ENCODE measurements around the gene ZBED2. TPM values are rescaled to one million over a fixed set of nuclear protein-coding genes. Genes with fewer than 3 reads are reported as not detected.

Gene ZBED2
- total RNA-seq, 1 experiment from 2014 or later, result not detected

DNA sequence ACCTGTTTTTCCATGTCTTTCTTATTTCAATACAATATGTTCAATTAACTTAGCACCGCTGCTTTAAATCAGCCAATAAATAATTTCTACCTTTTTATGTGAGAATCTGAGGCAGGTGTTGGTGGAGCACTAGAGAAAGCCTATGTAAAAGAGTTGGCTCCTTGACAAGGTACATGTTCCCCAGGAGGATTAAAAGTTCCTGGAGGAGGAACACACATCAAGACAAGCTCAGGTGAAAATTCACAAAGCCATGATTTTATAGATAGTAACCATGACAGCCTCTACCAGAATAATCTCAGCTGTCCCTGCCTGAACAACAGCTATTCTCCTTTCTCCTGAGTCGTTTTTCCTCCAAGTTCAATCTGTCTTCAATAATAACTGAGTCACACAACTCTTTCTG, 3.4 kb upstream of the ZBED2 start:
- Histone ChIP-seq H3K4me1 (ENCODE audit: low read length) (peaks cover 12% of the 10 kb centered on the region), H3K79me2 (ENCODE audit: low read length) (no peaks in the 10 kb centered on the region), H3K27me3 (ENCODE audit: low read length) (no peaks in the 10 kb centered on the region), H3K9me2 (replicated peaks; ENCODE audit: insufficient read depth, low read length) (no peaks in the 10 kb centered on the region), H3K4me3 (ENCODE audit: low read length) (no peak overlapping the region), H3K9me3 (ENCODE audit: low read length) (no peaks in the 10 kb centered on the region), H3K36me3 (ENCODE audit: insufficient read depth, low read length) (no peaks in the 10 kb centered on the region), H3K9ac (ENCODE audit: low read length) (no peak overlapping the region), H2AFZ (ENCODE audit: low read length) (no peak overlapping the region), H4K20me1 (ENCODE audit: insufficient read depth, low read depth, low read length) (no peaks in the 10 kb centered on the region), H3K4me2 (ENCODE audit: low read depth, low read length, poor library complexity, severe bottlenecking) (no peak overlapping the region), H3K27ac (ENCODE audit: low read length) (no peak overlapping the region)
- DNase-seq, result no peak

DNA sequence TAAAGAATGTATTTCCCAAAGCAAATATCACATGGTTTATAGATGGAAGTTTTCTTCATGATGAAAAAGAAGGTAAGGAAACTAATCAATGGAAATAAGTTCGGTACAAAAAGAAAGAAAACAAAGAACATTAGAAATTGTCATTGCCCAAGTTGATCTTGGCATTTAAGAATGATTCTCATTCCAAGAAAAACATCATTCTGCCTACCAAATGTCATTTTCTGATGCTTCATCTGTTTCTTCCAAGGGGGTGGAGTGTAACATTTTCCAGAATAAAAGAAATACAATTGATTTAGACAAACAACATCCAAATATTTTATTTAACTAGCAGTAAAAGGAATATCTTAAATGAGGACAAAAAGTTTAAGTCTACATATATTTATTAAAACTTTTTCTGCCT, 3.0 kb upstream of the ZBED2 start:
- H3K9me3 ChIP-seq (ENCODE audit: low read length), result no peaks in the 10 kb centered on the region
- no peaks in the 10 kb centered on the region for H3K79me2 ChIP-seq (ENCODE audit: low read length)
- no peak overlapping the region for H2AFZ ChIP-seq (ENCODE audit: low read length)
- H3K27me3 ChIP-seq (ENCODE audit: low read length), result no peaks in the 10 kb centered on the region
- no peak for DNase-seq
- no peaks in the 10 kb centered on the region for H3K9me2 ChIP-seq (replicated peaks; ENCODE audit: insufficient read depth, low read length)
- H3K9ac ChIP-seq (ENCODE audit: low read length), result no peak overlapping the region
- H3K4me1 ChIP-seq (ENCODE audit: low read length), result peaks cover 9% of the 10 kb centered on the region
- no peaks in the 10 kb centered on the region for H3K36me3 ChIP-seq (ENCODE audit: insufficient read depth, low read length)
- no peak overlapping the region for H3K4me3 ChIP-seq (ENCODE audit: low read length)
- no peak overlapping the region for H3K27ac ChIP-seq (ENCODE audit: low read length)
- no peak overlapping the region for H3K4me2 ChIP-seq (ENCODE audit: low read depth, low read length, poor library complexity, severe bottlenecking)
- no peaks in the 10 kb centered on the region for H4K20me1 ChIP-seq (ENCODE audit: insufficient read depth, low read depth, low read length)

DNA sequence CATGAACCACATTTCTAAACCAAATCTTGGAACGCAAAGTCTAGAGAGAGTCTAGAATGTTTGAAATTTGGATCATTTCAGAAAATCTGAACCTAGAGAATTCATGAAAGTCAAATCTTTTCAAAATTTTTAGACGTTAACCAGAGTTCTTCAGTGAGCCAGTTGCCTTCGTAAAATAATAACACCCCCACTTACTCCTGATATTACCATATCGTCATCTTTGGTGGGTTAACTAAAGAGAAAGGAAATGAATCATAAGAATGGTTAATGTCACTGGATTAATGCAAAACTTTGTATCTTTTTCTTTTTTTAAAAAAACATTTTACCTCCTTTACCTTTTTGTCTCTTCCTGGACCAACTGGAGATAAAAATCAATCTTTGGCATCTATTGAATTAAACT, 1.2 kb upstream of the ZBED2 start:
- H3K36me3 ChIP-seq (ENCODE audit: insufficient read depth, low read length), result no peaks in the 10 kb centered on the region
- no peaks in the 10 kb centered on the region for H3K9me3 ChIP-seq (ENCODE audit: low read length)
- peaks cover 9% of the 10 kb centered on the region for H3K4me1 ChIP-seq (ENCODE audit: low read length)
- no peaks in the 10 kb centered on the region for H3K27me3 ChIP-seq (ENCODE audit: low read length)
- H3K9ac ChIP-seq (ENCODE audit: low read length), result no peak overlapping the region
- H3K27ac ChIP-seq (ENCODE audit: low read length), result no peak overlapping the region
- H3K79me2 ChIP-seq (ENCODE audit: low read length), result no peaks in the 10 kb centered on the region
- H4K20me1 ChIP-seq (ENCODE audit: insufficient read depth, low read depth, low read length), result no peaks in the 10 kb centered on the region
- no peak overlapping the region for H3K4me2 ChIP-seq (ENCODE audit: low read depth, low read length, poor library complexity, severe bottlenecking)
- no peak overlapping the region for H3K4me3 ChIP-seq (ENCODE audit: low read length)
- H2AFZ ChIP-seq (ENCODE audit: low read length), result no peak overlapping the region
- no peaks in the 10 kb centered on the region for H3K9me2 ChIP-seq (replicated peaks; ENCODE audit: insufficient read depth, low read length)
- DNase-seq, result no peak

DNA sequence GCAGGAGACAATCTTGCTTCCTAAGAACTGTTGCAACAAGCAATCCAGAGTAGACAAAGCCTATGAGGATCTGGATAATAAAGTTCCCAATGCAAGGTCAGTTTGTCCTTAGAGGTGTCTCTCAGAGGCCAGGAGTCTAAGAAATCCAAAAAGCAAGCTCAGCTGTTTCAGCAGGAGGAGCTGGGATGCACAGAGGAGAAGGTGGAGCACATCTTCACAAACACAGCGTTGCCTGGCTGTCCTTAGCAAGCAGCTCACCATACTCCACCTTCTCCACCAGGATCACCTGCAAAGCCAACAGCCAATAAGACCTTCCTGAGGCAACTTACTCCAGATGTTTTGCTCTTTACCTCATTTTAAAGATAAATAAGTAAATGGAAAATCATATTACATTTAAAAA, 365 bp downstream of the ZBED2 start:
- DNase-seq, result no peak

GRCh38 chr3:111594205-111594604, 941 bp downstream of the ZBED2 start:
- no peaks in the 10 kb centered on the region for H3K36me3 ChIP-seq (ENCODE audit: insufficient read depth, low read length)
- no peaks in the 10 kb centered on the region for H3K79me2 ChIP-seq (ENCODE audit: low read length)
- no peak overlapping the region for H3K9ac ChIP-seq (ENCODE audit: low read length)
- H3K27me3 ChIP-seq (ENCODE audit: low read length), result no peaks in the 10 kb centered on the region
- no peak overlapping the region for H3K4me3 ChIP-seq (ENCODE audit: low read length)
- peaks cover 9% of the 10 kb centered on the region for H3K4me1 ChIP-seq (ENCODE audit: low read length)
- no peak for DNase-seq
- no peaks in the 10 kb centered on the region for H3K9me2 ChIP-seq (replicated peaks; ENCODE audit: insufficient read depth, low read length)
- no peak overlapping the region for H3K27ac ChIP-seq (ENCODE audit: low read length)
- H3K9me3 ChIP-seq (ENCODE audit: low read length), result no peaks in the 10 kb centered on the region
- no peaks in the 10 kb centered on the region for H4K20me1 ChIP-seq (ENCODE audit: insufficient read depth, low read depth, low read length)
- H2AFZ ChIP-seq (ENCODE audit: low read length), result no peak overlapping the region
- no peak overlapping the region for H3K4me2 ChIP-seq (ENCODE audit: low read depth, low read length, poor library complexity, severe bottlenecking)

More for the DNA sequence above, 365 bp downstream of the ZBED2 start:
- Histone ChIP-seq H3K4me2 (ENCODE audit: low read depth, low read length, poor library complexity, severe bottlenecking) (no peak overlapping the region), H3K79me2 (ENCODE audit: low read length) (no peaks in the 10 kb centered on the region), H3K4me1 (ENCODE audit: low read length) (peaks cover 9% of the 10 kb centered on the region), H3K4me3 (ENCODE audit: low read length) (no peak overlapping the region), H3K27me3 (ENCODE audit: low read length) (no peaks in the 10 kb centered on the region), H4K20me1 (ENCODE audit: insufficient read depth, low read depth, low read length) (no peaks in the 10 kb centered on the region), H3K9me3 (ENCODE audit: low read length) (no peaks in the 10 kb centered on the region), H2AFZ (ENCODE audit: low read length) (no peak overlapping the region), H3K36me3 (ENCODE audit: insufficient read depth, low read length) (no peaks in the 10 kb centered on the region), H3K27ac (ENCODE audit: low read length) (no peak overlapping the region), H3K9me2 (replicated peaks; ENCODE audit: insufficient read depth, low read length) (no peaks in the 10 kb centered on the region), H3K9ac (ENCODE audit: low read length) (no peak overlapping the region)

DNA sequence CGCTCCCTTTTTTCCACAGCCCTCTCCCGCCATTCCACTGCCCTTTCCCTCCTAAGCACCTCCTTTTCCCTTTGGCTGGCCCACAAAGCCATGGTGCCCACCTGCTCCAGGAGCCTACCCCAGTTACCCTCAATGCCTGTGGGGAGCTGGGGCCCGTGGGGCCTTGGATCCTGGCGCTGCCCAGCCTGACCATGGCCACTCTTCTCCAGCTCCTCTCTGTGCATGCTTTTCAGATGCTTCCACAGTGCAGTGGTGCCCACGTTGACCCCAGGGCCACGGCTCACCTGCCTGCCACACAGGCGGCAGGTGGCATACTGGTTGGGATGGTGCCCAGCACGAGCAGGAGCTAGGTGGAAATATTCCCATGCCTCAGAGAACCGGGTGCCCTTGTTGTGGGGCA, 1.5 kb downstream of the ZBED2 start:
- Histone ChIP-seq H3K27me3 (ENCODE audit: low read length) (no peaks in the 10 kb centered on the region), H4K20me1 (ENCODE audit: insufficient read depth, low read depth, low read length) (no peaks in the 10 kb centered on the region), H3K9me2 (replicated peaks; ENCODE audit: insufficient read depth, low read length) (no peaks in the 10 kb centered on the region), H2AFZ (ENCODE audit: low read length) (no peak overlapping the region), H3K4me2 (ENCODE audit: low read depth, low read length, poor library complexity, severe bottlenecking) (no peak overlapping the region), H3K4me1 (ENCODE audit: low read length) (peaks cover 9% of the 10 kb centered on the region), H3K4me3 (ENCODE audit: low read length) (no peak overlapping the region), H3K36me3 (ENCODE audit: insufficient read depth, low read length) (no peaks in the 10 kb centered on the region), H3K27ac (ENCODE audit: low read length) (no peak overlapping the region), H3K79me2 (ENCODE audit: low read length) (no peaks in the 10 kb centered on the region), H3K9me3 (ENCODE audit: low read length) (no peaks in the 10 kb centered on the region), H3K9ac (ENCODE audit: low read length) (no peak overlapping the region)
- no peak for DNase-seq

- Histone ChIP-seq H3K9ac (ENCODE audit: low read length) (no peak overlapping the region), H3K27ac (ENCODE audit: low read length) (no peak overlapping the region), H3K36me3 (ENCODE audit: insufficient read depth, low read length) (no peaks in the 10 kb centered on the region), H3K27me3 (ENCODE audit: low read length) (no peaks in the 10 kb centered on the region), H3K9me2 (replicated peaks; ENCODE audit: insufficient read depth, low read length) (no peaks in the 10 kb centered on the region), H3K4me3 (ENCODE audit: low read length) (no peak overlapping the region), H4K20me1 (ENCODE audit: insufficient read depth, low read depth, low read length) (no peaks in the 10 kb centered on the region), H3K4me1 (ENCODE audit: low read length) (peaks cover 9% of the 10 kb centered on the region), H3K79me2 (ENCODE audit: low read length) (no peaks in the 10 kb centered on the region), H3K9me3 (ENCODE audit: low read length) (no peaks in the 10 kb centered on the region), H3K4me2 (ENCODE audit: low read depth, low read length, poor library complexity, severe bottlenecking) (no peak overlapping the region), H2AFZ (ENCODE audit: low read length) (no peak overlapping the region)
- no peak for DNase-seq
These were observed 2.2 kb downstream of the ZBED2 start for GRCh38 chr3:111592936-111593335.

DNA sequence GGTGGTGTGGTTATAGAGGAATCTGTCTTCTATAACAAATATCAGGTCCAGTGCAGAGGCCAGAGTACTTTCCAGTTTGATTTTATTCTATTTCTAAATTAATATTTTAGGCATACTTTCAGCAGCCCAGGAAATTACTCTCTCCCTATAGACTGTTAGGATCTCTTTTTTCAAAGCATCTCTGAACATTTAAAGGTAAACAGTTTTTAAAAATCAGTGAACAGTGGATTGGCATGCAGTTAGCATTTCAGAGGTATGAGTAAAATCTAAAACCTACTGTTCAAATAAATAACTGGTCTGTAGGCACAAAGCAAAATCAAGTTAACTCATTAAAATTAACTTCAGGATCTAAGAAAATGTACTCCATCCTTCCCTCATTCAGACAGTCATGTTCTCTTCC, 3.0 kb downstream of the ZBED2 start:
- H3K27me3 ChIP-seq (ENCODE audit: low read length), result no peaks in the 10 kb centered on the region
- DNase-seq, result no peak
- no peak overlapping the region for H3K9ac ChIP-seq (ENCODE audit: low read length)
- no peaks in the 10 kb centered on the region for H3K9me3 ChIP-seq (ENCODE audit: low read length)
- H3K9me2 ChIP-seq (replicated peaks; ENCODE audit: insufficient read depth, low read length), result no peaks in the 10 kb centered on the region
- no peak overlapping the region for H3K27ac ChIP-seq (ENCODE audit: low read length)
- H3K36me3 ChIP-seq (ENCODE audit: insufficient read depth, low read length), result no peaks in the 10 kb centered on the region
- H3K4me3 ChIP-seq (ENCODE audit: low read length), result no peak overlapping the region
- no peaks in the 10 kb centered on the region for H4K20me1 ChIP-seq (ENCODE audit: insufficient read depth, low read depth, low read length)
- H2AFZ ChIP-seq (ENCODE audit: low read length), result no peak overlapping the region
- H3K4me1 ChIP-seq (ENCODE audit: low read length), result peaks cover 9% of the 10 kb centered on the region
- H3K79me2 ChIP-seq (ENCODE audit: low read length), result no peaks in the 10 kb centered on the region
- H3K4me2 ChIP-seq (ENCODE audit: low read depth, low read length, poor library complexity, severe bottlenecking), result no peak overlapping the region

GRCh38 chr3:111591555-111591954, 3.6 kb downstream of the ZBED2 start:
- no peaks in the 10 kb centered on the region for H3K79me2 ChIP-seq (ENCODE audit: low read length)
- H3K4me3 ChIP-seq (ENCODE audit: low read length), result no peak overlapping the region
- H3K4me2 ChIP-seq (ENCODE audit: low read depth, low read length, poor library complexity, severe bottlenecking), result no peak overlapping the region
- H3K27me3 ChIP-seq (ENCODE audit: low read length), result no peaks in the 10 kb centered on the region
- no peaks in the 10 kb centered on the region for H4K20me1 ChIP-seq (ENCODE audit: insufficient read depth, low read depth, low read length)
- H3K9me3 ChIP-seq (ENCODE audit: low read length), result no peaks in the 10 kb centered on the region
- H3K4me1 ChIP-seq (ENCODE audit: low read length), result peaks cover 9% of the 10 kb centered on the region
- no peak overlapping the region for H2AFZ ChIP-seq (ENCODE audit: low read length)
- no peaks in the 10 kb centered on the region for H3K9me2 ChIP-seq (replicated peaks; ENCODE audit: insufficient read depth, low read length)
- no peak overlapping the region for H3K27ac ChIP-seq (ENCODE audit: low read length)
- no peak for DNase-seq
- H3K9ac ChIP-seq (ENCODE audit: low read length), result no peak overlapping the region
- no peaks in the 10 kb centered on the region for H3K36me3 ChIP-seq (ENCODE audit: insufficient read depth, low read length)
